K562 (cell line): ENCODE data around the gene NKG7. TPM values are rescaled to one million over a fixed set of nuclear protein-coding genes. Genes with fewer than 3 reads are reported as not detected.

ENCODE experiments used
- ASH1L ChIP-seq: fragments of 450-650 bp; IDR thresholded peaks from 2 replicates; pipeline ENCODE4 v1.6.1; 2018; ENCODE audit warnings: borderline replicate concordance, mild to moderate bottlenecking, low read depth; ENCODE audit not compliant: partially characterized antibody
- CXXC5 ChIP-seq: fragments of 250-450 bp; sonication (Bioruptor Pico); IDR thresholded peaks from 2 replicates; pipeline ENCODE4 v1.8.0; 2022; ENCODE audit warnings: inconsistent platforms, mild to moderate bottlenecking, moderate library complexity
- DMBX1 ChIP-seq: fragments of 250-450 bp; sonication (Bioruptor Pico); IDR thresholded peaks from 2 replicates; pipeline ENCODE4 v1.8.0; 2022; ENCODE audit warnings: inconsistent platforms, mild to moderate bottlenecking, moderate library complexity, borderline replicate concordance
- FOXJ2 ChIP-seq: fragments of 200-800 bp; sonication (Bioruptor generic); IDR thresholded peaks from 2 replicates; pipeline ENCODE4 v1.6.1; 2016; ENCODE audit warnings: missing genetic modification characterization, missing compliant biosample characterization
- GATAD2B ChIP-seq: fragments of 450-650 bp; IDR thresholded peaks from 2 replicates; pipeline ENCODE4 v1.6.1; 2017; ENCODE audit warnings: mild to moderate bottlenecking, borderline replicate concordance
- MCM7 ChIP-seq, 2 experiments: fragments of 450-650 bp; IDR thresholded peaks; 2 replicates each; pipeline ENCODE4 v1.6.1; 2016 to 2018
- NR3C1 ChIP-seq: sonication (generic); formaldehyde crosslinking; IDR thresholded peaks from 2 replicates; pipeline ENCODE4 v1.8.1; 2022; ENCODE audit warnings: missing genetic modification reagents
- SAFB2 ChIP-seq: fragments of 200-400 bp; formaldehyde crosslinking; IDR thresholded peaks from 2 replicates; pipeline ENCODE4 v1.6.1; 2018; ENCODE audit warnings: borderline replicate concordance, low read length, low read depth, moderate library complexity; ENCODE audit not compliant: severe bottlenecking
- SLC30A9 ChIP-seq: fragments of 250-450 bp; sonication (Bioruptor Pico); IDR thresholded peaks from 2 replicates; pipeline ENCODE4 v1.8.0; 2022; ENCODE audit warnings: mild to moderate bottlenecking, moderate library complexity
- ZNF121 ChIP-seq: sonication (generic); formaldehyde crosslinking; conservative IDR thresholded peaks from 2 replicates; pipeline ENCODE4 v1.8.0; 2022; ENCODE audit warnings: missing genetic modification reagents
- ZNF134 ChIP-seq: fragments of 250-450 bp; sonication (Bioruptor Pico); conservative IDR thresholded peaks from 2 replicates; pipeline ENCODE4 v1.4.0; 2020
- ZNF165 ChIP-seq: fragments of 250-450 bp; sonication (Bioruptor Pico); IDR thresholded peaks from 2 replicates; pipeline ENCODE4 v1.4.0; 2020; ENCODE audit warnings: borderline replicate concordance
- ZNF197 ChIP-seq: fragments of 200-800 bp; sonication (Bioruptor generic); IDR thresholded peaks from 2 replicates; pipeline ENCODE4 v1.6.1; 2016; ENCODE audit warnings: low read depth, missing genetic modification characterization, missing compliant biosample characterization
- ZNF57 ChIP-seq: fragments of 450-650 bp; formaldehyde crosslinking; IDR thresholded peaks from 2 replicates; pipeline ENCODE4 v1.4.0; 2020; ENCODE audit warnings: mild to moderate bottlenecking, moderate library complexity
- polyA plus RNA-seq, 8 experiments: library from polyadenylated mRNA; depleted of rRNA in 4 of 8; stranded (reverse) in 5 of 8; unstranded in 3 of 8; fragments of >200 nt; fragmentation: Nextera tagmentation in 2 of 8; fragmentation: Illumina TruSeq in 1 of 8; extraction: Ambion mirVana in 2 of 8; extraction: Trizol in 1 of 8; gene quantifications; 2 replicates each; pipeline versions ENCODE4 v1.2.1 to v1.2.3, GENCODE V29; 2011 to 2014; ENCODE audit warnings: inconsistent platforms in 1 of 8, missing spikeins in 1 of 8
- total RNA-seq, 7 experiments: library from RNA; depleted of rRNA in 6 of 7; stranded (reverse); fragments of >200 nt in 6 of 7; fragmentation: Illumina TruSeq in 2 of 7; extraction: Trizol in 2 of 7; gene quantifications; 2 replicates each; pipeline versions ENCODE4 v1.2.1 to v1.2.3, GENCODE V29; 2011 to 2021; ENCODE audit warnings: low replicate concordance in 1 of 7
- TF ChIP-seq, protein P1 (sequence below): sonication (generic); formaldehyde crosslinking; IDR thresholded peaks from 2 replicates; pipeline ENCODE4 v1.8.0; 2023; ENCODE audit warnings: mild to moderate bottlenecking, missing genetic modification reagents
- TF ChIP-seq, protein P2 (sequence below), 2 experiments: IDR thresholded peaks; 2 replicates each; pipeline ENCODE4 v1.6.1; 2012; ENCODE audit warnings: improper control_type of control experiment in 2 of 2, low read depth in 2 of 2, low read length in 2 of 2, borderline replicate concordance in 1 of 2
- TF ChIP-seq, protein P3 (sequence below): fragments of 250-450 bp; sonication (Bioruptor Pico); IDR thresholded peaks from 2 replicates; pipeline ENCODE4 v1.8.0; 2021; ENCODE audit warnings: mild to moderate bottlenecking, moderate library complexity
- TF ChIP-seq, protein P4 (sequence below): fragments of 200-800 bp; sonication (Bioruptor generic); IDR thresholded peaks from 2 replicates; pipeline ENCODE4 v1.6.1; 2017; ENCODE audit warnings: missing genetic modification characterization, missing compliant biosample characterization

Gene NKG7
- total and polyA plus RNA-seq, 9 of the 15 experiments (the other 6 are each of a cell fraction or from before 2014, with no cell fraction given), result 0.30 to 0.70 (median 0.51) TPM; not detected in 2

DNA sequence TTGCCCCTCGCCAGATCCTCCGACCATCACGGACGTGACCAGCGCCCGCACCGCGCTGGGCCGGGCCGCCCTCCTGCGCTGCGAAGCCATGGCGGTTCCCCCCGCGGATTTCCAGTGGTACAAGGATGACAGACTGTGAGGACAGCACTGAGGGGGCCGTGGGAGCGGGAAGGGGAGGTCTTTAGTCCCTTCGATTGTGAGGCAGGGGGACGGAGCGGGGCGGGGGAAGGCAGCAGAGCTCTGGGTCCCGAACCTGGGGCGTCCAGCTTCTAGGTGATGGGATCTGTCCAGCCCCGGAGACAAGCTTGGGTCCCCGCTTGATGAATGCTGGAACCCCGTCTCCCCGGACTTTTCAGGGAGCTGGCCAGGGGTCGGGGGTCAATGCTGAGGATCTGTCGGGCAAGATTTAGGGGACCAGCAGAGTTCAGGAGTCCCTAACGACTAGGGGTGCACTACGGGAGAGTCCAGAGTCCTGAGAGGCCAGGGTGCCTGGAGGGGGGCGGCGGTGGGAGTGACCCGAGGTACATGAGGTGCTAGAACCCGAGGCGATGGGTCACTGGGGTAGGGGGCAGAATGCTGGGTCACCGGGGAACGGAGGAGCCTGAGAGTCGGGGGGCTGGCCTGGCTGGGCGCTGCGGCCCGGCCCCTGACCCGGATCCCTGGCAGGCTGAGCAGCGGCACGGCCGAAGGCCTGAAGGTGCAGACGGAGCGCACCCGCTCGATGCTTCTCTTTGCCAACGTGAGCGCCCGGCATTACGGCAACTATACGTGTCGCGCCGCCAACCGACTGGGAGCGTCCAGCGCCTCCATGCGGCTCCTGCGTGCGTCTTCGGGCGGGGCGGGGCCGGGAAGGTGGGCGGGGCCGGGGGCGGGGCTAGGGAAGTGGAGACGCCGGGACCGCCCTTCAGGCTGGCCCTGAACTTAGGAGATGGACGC, 45.1 kb downstream of the NKG7 start (continued):
- TF ChIP-seq, protein P1, sequence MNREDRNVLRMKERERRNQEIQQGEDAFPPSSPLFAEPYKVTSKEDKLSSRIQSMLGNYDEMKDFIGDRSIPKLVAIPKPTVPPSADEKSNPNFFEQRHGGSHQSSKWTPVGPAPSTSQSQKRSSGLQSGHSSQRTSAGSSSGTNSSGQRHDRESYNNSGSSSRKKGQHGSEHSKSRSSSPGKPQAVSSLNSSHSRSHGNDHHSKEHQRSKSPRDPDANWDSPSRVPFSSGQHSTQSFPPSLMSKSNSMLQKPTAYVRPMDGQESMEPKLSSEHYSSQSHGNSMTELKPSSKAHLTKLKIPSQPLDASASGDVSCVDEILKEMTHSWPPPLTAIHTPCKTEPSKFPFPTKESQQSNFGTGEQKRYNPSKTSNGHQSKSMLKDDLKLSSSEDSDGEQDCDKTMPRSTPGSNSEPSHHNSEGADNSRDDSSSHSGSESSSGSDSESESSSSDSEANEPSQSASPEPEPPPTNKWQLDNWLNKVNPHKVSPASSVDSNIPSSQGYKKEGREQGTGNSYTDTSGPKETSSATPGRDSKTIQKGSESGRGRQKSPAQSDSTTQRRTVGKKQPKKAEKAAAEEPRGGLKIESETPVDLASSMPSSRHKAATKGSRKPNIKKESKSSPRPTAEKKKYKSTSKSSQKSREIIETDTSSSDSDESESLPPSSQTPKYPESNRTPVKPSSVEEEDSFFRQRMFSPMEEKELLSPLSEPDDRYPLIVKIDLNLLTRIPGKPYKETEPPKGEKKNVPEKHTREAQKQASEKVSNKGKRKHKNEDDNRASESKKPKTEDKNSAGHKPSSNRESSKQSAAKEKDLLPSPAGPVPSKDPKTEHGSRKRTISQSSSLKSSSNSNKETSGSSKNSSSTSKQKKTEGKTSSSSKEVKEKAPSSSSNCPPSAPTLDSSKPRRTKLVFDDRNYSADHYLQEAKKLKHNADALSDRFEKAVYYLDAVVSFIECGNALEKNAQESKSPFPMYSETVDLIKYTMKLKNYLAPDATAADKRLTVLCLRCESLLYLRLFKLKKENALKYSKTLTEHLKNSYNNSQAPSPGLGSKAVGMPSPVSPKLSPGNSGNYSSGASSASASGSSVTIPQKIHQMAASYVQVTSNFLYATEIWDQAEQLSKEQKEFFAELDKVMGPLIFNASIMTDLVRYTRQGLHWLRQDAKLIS (CRISPR knock-in tag), result no peak
- no peak for TF ChIP-seq ZNF134 (CRISPR knock-in tag)
- no peak for TF ChIP-seq ZNF197 (CRISPR knock-in tag)
- TF ChIP-seq ZNF121 (CRISPR knock-in tag), result no peak
- TF ChIP-seq ASH1L, result no peak
- TF ChIP-seq ZNF57, result no peak
- no peak for TF ChIP-seq FOXJ2
- no peak for TF ChIP-seq SLC30A9 (CRISPR knock-in tag)
- no peak for TF ChIP-seq GATAD2B
- TF ChIP-seq MCM7 (IDR thresholded peaks at IDR 0.05), result no peak
- TF ChIP-seq, protein P2, sequence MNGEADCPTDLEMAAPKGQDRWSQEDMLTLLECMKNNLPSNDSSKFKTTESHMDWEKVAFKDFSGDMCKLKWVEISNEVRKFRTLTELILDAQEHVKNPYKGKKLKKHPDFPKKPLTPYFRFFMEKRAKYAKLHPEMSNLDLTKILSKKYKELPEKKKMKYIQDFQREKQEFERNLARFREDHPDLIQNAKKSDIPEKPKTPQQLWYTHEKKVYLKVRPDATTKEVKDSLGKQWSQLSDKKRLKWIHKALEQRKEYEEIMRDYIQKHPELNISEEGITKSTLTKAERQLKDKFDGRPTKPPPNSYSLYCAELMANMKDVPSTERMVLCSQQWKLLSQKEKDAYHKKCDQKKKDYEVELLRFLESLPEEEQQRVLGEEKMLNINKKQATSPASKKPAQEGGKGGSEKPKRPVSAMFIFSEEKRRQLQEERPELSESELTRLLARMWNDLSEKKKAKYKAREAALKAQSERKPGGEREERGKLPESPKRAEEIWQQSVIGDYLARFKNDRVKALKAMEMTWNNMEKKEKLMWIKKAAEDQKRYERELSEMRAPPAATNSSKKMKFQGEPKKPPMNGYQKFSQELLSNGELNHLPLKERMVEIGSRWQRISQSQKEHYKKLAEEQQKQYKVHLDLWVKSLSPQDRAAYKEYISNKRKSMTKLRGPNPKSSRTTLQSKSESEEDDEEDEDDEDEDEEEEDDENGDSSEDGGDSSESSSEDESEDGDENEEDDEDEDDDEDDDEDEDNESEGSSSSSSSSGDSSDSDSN (IDR thresholded peaks at IDR 0.05; ENCODE audit: borderline replicate concordance in 1 of 2, low read depth in 2 of 2, low read length in 2 of 2), result no peak
- TF ChIP-seq, protein P3, sequence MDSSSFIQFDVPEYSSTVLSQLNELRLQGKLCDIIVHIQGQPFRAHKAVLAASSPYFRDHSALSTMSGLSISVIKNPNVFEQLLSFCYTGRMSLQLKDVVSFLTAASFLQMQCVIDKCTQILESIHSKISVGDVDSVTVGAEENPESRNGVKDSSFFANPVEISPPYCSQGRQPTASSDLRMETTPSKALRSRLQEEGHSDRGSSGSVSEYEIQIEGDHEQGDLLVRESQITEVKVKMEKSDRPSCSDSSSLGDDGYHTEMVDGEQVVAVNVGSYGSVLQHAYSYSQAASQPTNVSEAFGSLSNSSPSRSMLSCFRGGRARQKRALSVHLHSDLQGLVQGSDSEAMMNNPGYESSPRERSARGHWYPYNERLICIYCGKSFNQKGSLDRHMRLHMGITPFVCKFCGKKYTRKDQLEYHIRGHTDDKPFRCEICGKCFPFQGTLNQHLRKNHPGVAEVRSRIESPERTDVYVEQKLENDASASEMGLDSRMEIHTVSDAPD (CRISPR knock-in tag), result no peak
- peak; percentile 79 for TF ChIP-seq CXXC5
- 0 out of 2 replicates have a peak, but pooled peaks have one; percentile 40 for TF ChIP-seq NR3C1 (CRISPR knock-in tag)
- TF ChIP-seq, protein P4, sequence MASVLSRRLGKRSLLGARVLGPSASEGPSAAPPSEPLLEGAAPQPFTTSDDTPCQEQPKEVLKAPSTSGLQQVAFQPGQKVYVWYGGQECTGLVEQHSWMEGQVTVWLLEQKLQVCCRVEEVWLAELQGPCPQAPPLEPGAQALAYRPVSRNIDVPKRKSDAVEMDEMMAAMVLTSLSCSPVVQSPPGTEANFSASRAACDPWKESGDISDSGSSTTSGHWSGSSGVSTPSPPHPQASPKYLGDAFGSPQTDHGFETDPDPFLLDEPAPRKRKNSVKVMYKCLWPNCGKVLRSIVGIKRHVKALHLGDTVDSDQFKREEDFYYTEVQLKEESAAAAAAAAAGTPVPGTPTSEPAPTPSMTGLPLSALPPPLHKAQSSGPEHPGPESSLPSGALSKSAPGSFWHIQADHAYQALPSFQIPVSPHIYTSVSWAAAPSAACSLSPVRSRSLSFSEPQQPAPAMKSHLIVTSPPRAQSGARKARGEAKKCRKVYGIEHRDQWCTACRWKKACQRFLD (CRISPR knock-in tag), result no peak
- no peak for TF ChIP-seq SAFB2
- TF ChIP-seq DMBX1 (CRISPR knock-in tag), result no peak
- TF ChIP-seq ZNF165, result no peak
